HCT116 (cell line): Measurements from ENCODE around the gene CRX. TPM values are rescaled to one million over a fixed set of nuclear protein-coding genes. Genes with fewer than 3 reads are reported as not detected.
A peak's percentile ranks its signal among the peaks of the same experiment; 100 is the strongest.

ENCODE experiments used
- ATAC-seq: fragments of 200-7000 bp; cut with Tn5 transposase; 2 replicates; pipeline ENCODE4 v1.9.1; 2020; ENCODE audit warnings: mild to moderate bottlenecking, moderate library complexity
- BruUV-seq: library from RNA; stranded (reverse); fragments of 400-500 nt; replicated peaks from 2 replicates; lab custom pipeline; 2021; lab: Mats Ljungman, UMichigan
- CTCF ChIA-PET: fragments of 300-600 bp; sonication (Branson Sonifier 250); formaldehyde crosslinking; loops from one replicate; lab custom pipeline; 2021; ENCODE audit warnings: antibody characterized with exemption; lab: Charles Lee
- POLR2A ChIA-PET: fragments of 300-600, 350-600 bp; sonication (Branson Sonifier 250); formaldehyde crosslinking; loops from one replicate; lab custom pipeline; 2021; ENCODE audit warnings: antibody characterized with exemption; lab: Charles Lee
- RAD21 ChIA-PET, 2 experiments: fragments of 300-600 bp; sonication (Branson Sonifier 250); formaldehyde crosslinking; loops; one replicate each; lab custom pipeline; 2023; ENCODE audit warnings: low total read pairs in 2 of 2; ENCODE audit not compliant: uncharacterized antibody in 2 of 2, unreplicated experiment in 2 of 2, low non-redundant PET in 1 of 2; lab: Charles Lee
- DNase-seq: peaks from one replicate; pipeline ENCODE4 v3.0.0-alpha.2; 2010; ENCODE audit warnings: low read depth, low spot score
- H2AFZ ChIP-seq: fragments of 200-600 bp; shearing (Covaris generic), sonication (generic); 2 replicates; pipeline ENCODE4 v1.6.1; 2017; ENCODE audit warnings: low read depth, mixed run types, mixed read lengths, antibody characterized with exemption, low read length; ENCODE audit not compliant: poor library complexity, severe bottlenecking
- H3K27ac ChIP-seq: 2 replicates; pipeline ENCODE4 v1.5.1; 2012; ENCODE audit warnings: low read depth, low read length
- H3K27me3 ChIP-seq: fragments of 200-600 bp; sonication (generic); 2 replicates; pipeline ENCODE4 v1.6.1; 2016; ENCODE audit warnings: mixed run types, low read length, mixed read lengths; ENCODE audit not compliant: insufficient read depth
- H3K36me3 ChIP-seq, 2 experiments: fragments of 200-500 bp in 1 of 2; fragments of 200-600 bp in 1 of 2; sonication (Bioruptor generic) in 1 of 2; sonication (generic) in 1 of 2; 2 replicates each; pipeline versions ENCODE4 v1.5.1 to v1.6.1; 2014 to 2016; ENCODE audit warnings: low read length in 2 of 2, inconsistent platforms in 1 of 2, mixed read lengths in 1 of 2, mixed run types in 1 of 2; ENCODE audit not compliant: insufficient read depth in 2 of 2, control insufficient read depth in 1 of 2
- H3K4me1 ChIP-seq, 2 experiments: fragments of 200-600 bp in 1 of 2; sonication (generic) in 1 of 2; 2 replicates each; pipeline versions ENCODE4 v1.5.1 to v1.6.1; 2012 to 2017; ENCODE audit warnings: low read length in 2 of 2, inconsistent platforms in 1 of 2, mild to moderate bottlenecking in 1 of 2, mixed read lengths in 1 of 2, mixed run types in 1 of 2, moderate library complexity in 1 of 2; ENCODE audit not compliant: insufficient read depth in 2 of 2, control insufficient read depth in 1 of 2
- H3K4me2 ChIP-seq: fragments of 200-600 bp; sonication (generic); 2 replicates; pipeline ENCODE4 v1.6.1; 2017; ENCODE audit warnings: mixed run types, low read length, mixed read lengths
- H3K4me3 ChIP-seq, 2 experiments: fragments of 200-600 bp in 1 of 2; sonication (generic) in 1 of 2; replicated peaks in 1 of 2; 2 replicates each; pipeline ENCODE4 v1.5.1; 2011 to 2016; ENCODE audit warnings: low read length in 2 of 2, control low read depth in 1 of 2, low read depth in 1 of 2, mild to moderate bottlenecking in 1 of 2, mixed read lengths in 1 of 2, mixed run types in 1 of 2
- H3K79me2 ChIP-seq: fragments of 200-600 bp; sonication (generic); 2 replicates; pipeline ENCODE4 v1.6.1; 2017; ENCODE audit warnings: mild to moderate bottlenecking, mixed run types, low read length, moderate library complexity, mixed read lengths; ENCODE audit not compliant: insufficient read depth
- H3K9ac ChIP-seq: fragments of 200-600 bp; sonication (generic); 2 replicates; pipeline ENCODE4 v1.6.1; 2016; ENCODE audit warnings: low read length, mixed read lengths
- H3K9me2 ChIP-seq: fragments of 200-600 bp; sonication (generic), shearing (Covaris generic); 2 replicates; pipeline ENCODE4 v1.6.1; 2017; ENCODE audit warnings: mixed run types, mild to moderate bottlenecking, moderate library complexity; ENCODE audit not compliant: insufficient read depth
- H3K9me3 ChIP-seq, 2 experiments: fragments of 200-500 bp in 1 of 2; fragments of 200-600 bp in 1 of 2; sonication (Bioruptor generic) in 1 of 2; sonication (generic) in 1 of 2; 2 replicates each; pipeline ENCODE4 v1.6.1; 2014 to 2017; ENCODE audit warnings: low read length in 2 of 2, mixed read lengths in 2 of 2, inconsistent platforms in 1 of 2, low read depth in 1 of 2, mild to moderate bottlenecking in 1 of 2, mixed run types in 1 of 2, moderate library complexity in 1 of 2; ENCODE audit not compliant: control insufficient read depth in 1 of 2, insufficient read depth in 1 of 2
- H4K20me1 ChIP-seq: fragments of 200-600 bp; sonication (generic), shearing (Covaris generic); 2 replicates; pipeline ENCODE4 v1.6.1; 2017; ENCODE audit warnings: mixed run types, mild to moderate bottlenecking, moderate library complexity; ENCODE audit not compliant: insufficient read depth
- CTCF ChIP-seq, 3 experiments: fragments of 200-600 bp in 1 of 3; sonication (generic) in 1 of 3; IDR thresholded peaks in 2 of 3; conservative IDR thresholded peaks in 1 of 3; 2 replicates each; pipeline ENCODE4 v1.5.1; 2012 to 2017; ENCODE audit warnings: low read depth in 2 of 3, low read length in 2 of 3, antibody characterized with exemption in 1 of 3, borderline replicate concordance in 1 of 3, control low read depth in 1 of 3, mild to moderate bottlenecking in 1 of 3, mixed read lengths in 1 of 3, mixed run types in 1 of 3, moderate library complexity in 1 of 3; ENCODE audit not compliant: insufficient read depth in 1 of 3
- FOSL1 ChIP-seq: IDR thresholded peaks from 2 replicates; pipeline ENCODE4 v1.6.1; 2012; ENCODE audit warnings: low read depth
- MAX ChIP-seq: IDR thresholded peaks from 2 replicates; pipeline ENCODE4 v1.6.1; 2012
- POLR2AphosphoS5 ChIP-seq: IDR thresholded peaks from 2 replicates; pipeline ENCODE4 v1.6.1; 2011; ENCODE audit warnings: mild to moderate bottlenecking, low read depth, low read length, moderate library complexity
- REST ChIP-seq: IDR thresholded peaks from 2 replicates; pipeline ENCODE4 v1.6.1; 2012; ENCODE audit warnings: low read depth
- SIN3A ChIP-seq: IDR thresholded peaks from 2 replicates; pipeline ENCODE4 v1.6.1; 2012; ENCODE audit warnings: low read depth
- SP1 ChIP-seq: IDR thresholded peaks from 2 replicates; pipeline ENCODE4 v1.6.1; 2012; ENCODE audit warnings: low read depth
- SRF ChIP-seq: IDR thresholded peaks from 2 replicates; pipeline ENCODE4 v1.6.1; 2012; ENCODE audit warnings: low read depth
- YY1 ChIP-seq: IDR thresholded peaks from 2 replicates; pipeline ENCODE4 v1.6.1; 2011; ENCODE audit warnings: low read length, low read depth, moderate library complexity, mild to moderate bottlenecking; ENCODE audit not compliant: insufficient replicate concordance; ENCODE audit errors: extremely low read depth
- ZFX ChIP-seq: fragments of 450-650 bp; IDR thresholded peaks from 2 replicates; pipeline ENCODE4 v1.6.1; 2017
- ZNF274 ChIP-seq: fragments of 200-500 bp; sonication (Bioruptor generic); IDR thresholded peaks from 2 replicates; pipeline ENCODE4 v1.6.1; 2014; ENCODE audit warnings: mild to moderate bottlenecking, low read depth, low read length, inconsistent platforms
- intact Hi-C: fragments of 100-400 bp; cut with micrococcal nuclease; formaldehyde crosslinking; loops from 2 replicates; pipeline ENCODE4 v1.10.0; 2022
- total RNA-seq: library from RNA; stranded (reverse); gene quantifications from one replicate; pipeline ENCODE4 v1.2.1, GENCODE V29; 2021; ENCODE audit not compliant: unreplicated experiment

CRX gene
- total RNA-seq, 1 experiment from 2014 or later = not detected

- Histone ChIP-seq H3K9ac (peak overlapping the region; percentile 84), H3K27ac (peak overlapping the region; percentile 98), H4K20me1 (no peaks in the 10 kb centered on the region), H3K79me2 (peaks cover 41% of the 10 kb centered on the region), H3K4me1 (peaks cover 13 to 24% of the 10 kb centered on the region in 2 experiments; a peak in 3 of 4 replicates), H3K4me2 (peak overlapping the region; percentile 99), H3K4me3 (peak overlapping the region; percentile 97 to 99), H3K9me2 (no peaks in the 10 kb centered on the region), H3K9me3 (no peaks in the 10 kb centered on the region), H3K36me3 (peaks cover 28 to 36% of the 10 kb centered on the region in 2 experiments; a peak in 3 of 4 replicates), H2AFZ (no peak overlapping the region), H3K27me3 (no peaks in the 10 kb centered on the region)
- BruUV-seq = no TSS peak
- no peak for DNase-seq
- no peak for ATAC-seq
- POLR2A ChIA-PET = no interaction called here
- intact Hi-C loops = no loop called here
- RAD21 ChIA-PET = no interaction called here
- CTCF ChIA-PET = no interaction called here
- TF ChIP-seq SRF = no peak
- TF ChIP-seq POLR2AphosphoS5 = no peak
Observed at GRCh38 chr19:47779524-47780214, 42.1 kb upstream of the CRX start.

DNA sequence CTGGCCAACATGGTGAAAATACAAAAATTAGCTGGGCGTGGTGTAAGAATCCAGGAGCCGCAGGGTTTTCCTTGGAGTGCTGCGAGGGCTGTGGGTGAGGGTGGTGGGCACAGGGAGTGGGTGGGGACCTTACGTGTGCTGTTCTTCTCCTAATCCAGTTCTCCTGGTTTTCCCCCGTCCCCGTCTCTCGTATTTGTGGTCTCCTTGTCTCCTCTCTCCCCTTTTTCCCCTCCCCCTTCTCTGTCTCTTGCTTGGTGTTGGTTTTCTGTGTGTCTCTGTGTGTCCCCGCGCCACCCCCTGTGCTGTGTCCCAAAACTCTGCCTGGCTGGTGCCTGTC is 41.6 kb upstream of the CRX start:
- ATAC-seq = no peak
- CTCF ChIA-PET = no interaction called here
- H3K9ac ChIP-seq = 0 out of 2 replicates have a peak overlapping the region, but pooled peaks have one; percentile 84

More for the DNA sequence above, 41.6 kb upstream of the CRX start:
- DNase-seq = no peak
- Histone ChIP-seq H4K20me1 (no peaks in the 10 kb centered on the region), H3K4me2 (peak overlapping the region; percentile 99), H3K9me3 (no peaks in the 10 kb centered on the region), H3K4me3 (peak overlapping the region in 1 of 2 experiments; percentile 99; a peak in 1 of 4 replicates), H2AFZ (no peak overlapping the region), H3K79me2 (peaks cover 41% of the 10 kb centered on the region), H3K27ac (peak overlapping the region; percentile 98; the same call in 1 of the 2 replicates), H3K36me3 (peaks cover 30 to 38% of the 10 kb centered on the region in 2 experiments; a peak in 3 of 4 replicates), H3K4me1 (peaks cover 13 to 24% of the 10 kb centered on the region in 2 experiments; a peak in 3 of 4 replicates), H3K27me3 (no peaks in the 10 kb centered on the region), H3K9me2 (no peaks in the 10 kb centered on the region)
- BruUV-seq = no TSS peak
- intact Hi-C loops = no loop called here
- TF ChIP-seq CTCF (IDR thresholded peaks at IDR 0.05 in 2 of 3, conservative IDR thresholded peaks at IDR 0.05 in 1 of 3; ENCODE audit: borderline replicate concordance in 1 of 3, insufficient read depth in 1 of 3, low read depth in 2 of 3, low read length in 2 of 3) (no peak), SP1 (no peak), ZFX (no peak), SIN3A (no peak), POLR2AphosphoS5 (no peak), SRF (no peak), FOSL1 (no peak), ZNF274 (no peak), MAX (no peak), REST (no peak), YY1 (no peak)
- ChIA-PET RAD21 (no interaction called here), POLR2A (no interaction called here)
